WTC11 (cell line): Measurements from ENCODE around the gene BCL7A.

Experiments used
- CTCF ChIP-seq: fragments of 200-600 bp; IDR thresholded peaks from 2 replicates; pipeline ENCODE4 v1.8.0; 2022; ENCODE audit warnings: antibody characterized with exemption
- FOXJ3 ChIP-seq: sonication (generic); formaldehyde crosslinking; IDR thresholded peaks from 2 replicates; pipeline ENCODE4 v1.9.0; 2021; ENCODE audit warnings: missing genetic modification reagents, mild to moderate bottlenecking, borderline replicate concordance
- MAX ChIP-seq: sonication (generic); formaldehyde crosslinking; IDR thresholded peaks from 2 replicates; pipeline ENCODE4 v1.8.0; 2022; ENCODE audit warnings: mild to moderate bottlenecking, missing genetic modification reagents
- RELA ChIP-seq: sonication (generic); formaldehyde crosslinking; IDR thresholded peaks from 2 replicates; pipeline ENCODE4 v1.8.1; 2022; ENCODE audit warnings: missing genetic modification reagents, mild to moderate bottlenecking, borderline replicate concordance
- RORB ChIP-seq: fragments of 250-450 bp; sonication (Bioruptor Pico); IDR thresholded peaks from 2 replicates; pipeline ENCODE4 v1.9.0; 2021; ENCODE audit warnings: mild to moderate bottlenecking
- SMAD3 ChIP-seq: sonication (generic); formaldehyde crosslinking; IDR thresholded peaks from 2 replicates; pipeline ENCODE4 v1.8.0; 2022; ENCODE audit warnings: missing genetic modification reagents, mild to moderate bottlenecking, borderline replicate concordance
- SP1 ChIP-seq: sonication (generic); formaldehyde crosslinking; conservative IDR thresholded peaks from 2 replicates; pipeline ENCODE4 v1.8.1; 2022; ENCODE audit warnings: missing genetic modification reagents
- ZNF281 ChIP-seq: sonication (generic); formaldehyde crosslinking; IDR thresholded peaks from 2 replicates; pipeline ENCODE4 v1.8.0; 2023; ENCODE audit warnings: mild to moderate bottlenecking, missing genetic modification reagents
- TF ChIP-seq, protein P1 (sequence below): sonication (generic); formaldehyde crosslinking; IDR thresholded peaks from 2 replicates; pipeline ENCODE4 v1.8.1; 2022; ENCODE audit warnings: missing genetic modification reagents, borderline replicate concordance

DNA sequence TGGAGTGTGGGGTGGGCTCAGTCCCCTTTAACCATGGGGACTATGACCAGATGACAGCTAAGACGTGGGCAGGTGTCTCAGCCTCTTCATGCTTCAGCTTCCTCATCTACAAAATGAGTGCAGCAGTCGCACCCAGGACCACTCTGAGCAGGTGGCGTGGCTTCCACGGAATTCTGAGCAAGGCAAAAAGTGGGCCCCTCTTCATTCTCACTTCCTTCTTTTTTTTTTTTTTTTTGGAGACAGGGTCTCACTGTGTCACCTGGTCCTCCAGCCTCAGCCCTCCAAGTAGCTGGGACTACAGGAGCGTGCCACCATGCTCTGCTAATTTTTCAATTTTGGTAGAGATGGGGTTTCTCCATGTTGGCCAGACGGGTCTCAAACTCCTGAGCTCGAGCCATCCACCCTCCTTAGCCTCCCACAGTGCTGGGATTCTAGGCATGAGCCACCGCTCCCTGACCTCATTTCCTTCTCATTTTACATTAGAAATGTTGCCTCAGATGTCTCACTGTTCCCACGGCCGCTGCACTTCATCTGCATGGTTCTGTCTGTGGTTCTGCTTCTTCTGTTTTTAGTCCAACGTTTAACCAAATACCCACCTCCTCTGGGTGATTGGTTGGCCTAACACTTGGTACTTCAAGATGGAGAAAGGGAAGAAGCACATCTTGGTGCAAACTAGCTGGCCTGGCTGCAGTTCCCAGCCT, 41.3 kb upstream of the BCL7A start:
- TF ChIP-seq CTCF (no peak), RORB (no peak), RELA (no peak), ZNF281 (CRISPR knock-in tag) (no peak), FOXJ3 (CRISPR knock-in tag) (no peak), MAX (CRISPR knock-in tag) (0 out of 2 replicates have a peak, but pooled peaks have one; percentile 17), SP1 (no peak), SMAD3 (CRISPR knock-in tag) (no peak)
- TF ChIP-seq, protein P1, sequence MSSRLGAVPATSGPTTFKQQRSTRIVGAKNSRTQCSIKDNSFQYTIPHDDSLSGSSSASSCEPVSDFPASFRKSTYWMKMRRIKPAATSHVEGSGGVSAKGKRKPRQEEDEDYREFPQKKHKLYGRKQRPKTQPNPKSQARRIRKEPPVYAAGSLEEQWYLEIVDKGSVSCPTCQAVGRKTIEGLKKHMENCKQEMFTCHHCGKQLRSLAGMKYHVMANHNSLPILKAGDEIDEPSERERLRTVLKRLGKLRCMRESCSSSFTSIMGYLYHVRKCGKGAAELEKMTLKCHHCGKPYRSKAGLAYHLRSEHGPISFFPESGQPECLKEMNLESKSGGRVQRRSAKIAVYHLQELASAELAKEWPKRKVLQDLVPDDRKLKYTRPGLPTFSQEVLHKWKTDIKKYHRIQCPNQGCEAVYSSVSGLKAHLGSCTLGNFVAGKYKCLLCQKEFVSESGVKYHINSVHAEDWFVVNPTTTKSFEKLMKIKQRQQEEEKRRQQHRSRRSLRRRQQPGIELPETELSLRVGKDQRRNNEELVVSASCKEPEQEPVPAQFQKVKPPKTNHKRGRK (CRISPR knock-in tag): no peak
